MCF 10A (cell line): Measurements from ENCODE around the gene EHD4. TPM values are rescaled to one million over a fixed set of nuclear protein-coding genes. Genes with fewer than 3 reads are reported as not detected.

ENCODE experiments used
- BruUV-seq: library from RNA; stranded (reverse); fragments of 400-500 nt; replicated peaks from 2 replicates; lab custom pipeline; 2021; lab: Mats Ljungman, UMichigan
- CTCF ChIA-PET: fragments of 300-600 bp; sonication (Branson Sonifier 250); formaldehyde crosslinking; extraction: SDS; loops from one replicate; lab custom pipeline; 2021; ENCODE audit warnings: antibody characterized with exemption, inconsistent platforms; lab: Yijun Ruan, JAX
- POLR2A ChIA-PET: fragments of 300-600, 350-650 bp; sonication (Branson Sonifier 250); formaldehyde crosslinking; extraction: SDS; loops from one replicate; lab custom pipeline; 2020; ENCODE audit warnings: antibody characterized with exemption, inconsistent platforms; lab: Yijun Ruan, JAX
- DNase-seq: peaks from one replicate; pipeline ENCODE4 v3.0.0-alpha.2; 2018; ENCODE audit not compliant: unreplicated experiment
- H3K27ac Mint-ChIP-seq: one replicate; pipeline ENCODE4 v1.8.0; 2022; ENCODE audit warnings: mild to moderate bottlenecking, low read depth, mixed read lengths; ENCODE audit not compliant: unreplicated experiment
- H3K27me3 Mint-ChIP-seq: one replicate; pipeline ENCODE4 v1.8.0; 2022; ENCODE audit warnings: mixed read lengths; ENCODE audit not compliant: insufficient read depth, unreplicated experiment
- H3K36me3 Mint-ChIP-seq: one replicate; pipeline ENCODE4 v1.8.0; 2022; ENCODE audit warnings: mild to moderate bottlenecking, moderate library complexity, mixed read lengths; ENCODE audit not compliant: insufficient read depth, unreplicated experiment
- H3K4me1 Mint-ChIP-seq: one replicate; pipeline ENCODE4 v1.8.0; 2022; ENCODE audit warnings: mixed read lengths; ENCODE audit not compliant: insufficient read depth, unreplicated experiment
- H3K4me3 Mint-ChIP-seq: one replicate; pipeline ENCODE4 v1.8.0; 2022; ENCODE audit warnings: mild to moderate bottlenecking, moderate library complexity, mixed read lengths; ENCODE audit not compliant: unreplicated experiment
- H3K9me3 Mint-ChIP-seq: one replicate; pipeline ENCODE4 v1.8.0; 2022; ENCODE audit warnings: mixed read lengths; ENCODE audit not compliant: unreplicated experiment
- intact Hi-C: fragments of 100-400 bp; cut with micrococcal nuclease; formaldehyde crosslinking; loops from 2 replicates; pipeline ENCODE4 v1.14.1; 2022
- total RNA-seq: library from RNA; stranded (reverse); gene quantifications from 2 replicates; pipeline ENCODE4 v1.2.3, GENCODE V29; 2022
- TF ChIP-seq, protein P1 (sequence below): fragments of 200-600 bp; IDR thresholded peaks from one replicate; pipeline ENCODE4 v1.8.0; 2022; ENCODE audit warnings: antibody characterized with exemption, mild to moderate bottlenecking; ENCODE audit not compliant: unreplicated experiment

The EHD4 gene
- total RNA-seq, 1 experiment from 2014 or later = 27.1 TPM

DNA sequence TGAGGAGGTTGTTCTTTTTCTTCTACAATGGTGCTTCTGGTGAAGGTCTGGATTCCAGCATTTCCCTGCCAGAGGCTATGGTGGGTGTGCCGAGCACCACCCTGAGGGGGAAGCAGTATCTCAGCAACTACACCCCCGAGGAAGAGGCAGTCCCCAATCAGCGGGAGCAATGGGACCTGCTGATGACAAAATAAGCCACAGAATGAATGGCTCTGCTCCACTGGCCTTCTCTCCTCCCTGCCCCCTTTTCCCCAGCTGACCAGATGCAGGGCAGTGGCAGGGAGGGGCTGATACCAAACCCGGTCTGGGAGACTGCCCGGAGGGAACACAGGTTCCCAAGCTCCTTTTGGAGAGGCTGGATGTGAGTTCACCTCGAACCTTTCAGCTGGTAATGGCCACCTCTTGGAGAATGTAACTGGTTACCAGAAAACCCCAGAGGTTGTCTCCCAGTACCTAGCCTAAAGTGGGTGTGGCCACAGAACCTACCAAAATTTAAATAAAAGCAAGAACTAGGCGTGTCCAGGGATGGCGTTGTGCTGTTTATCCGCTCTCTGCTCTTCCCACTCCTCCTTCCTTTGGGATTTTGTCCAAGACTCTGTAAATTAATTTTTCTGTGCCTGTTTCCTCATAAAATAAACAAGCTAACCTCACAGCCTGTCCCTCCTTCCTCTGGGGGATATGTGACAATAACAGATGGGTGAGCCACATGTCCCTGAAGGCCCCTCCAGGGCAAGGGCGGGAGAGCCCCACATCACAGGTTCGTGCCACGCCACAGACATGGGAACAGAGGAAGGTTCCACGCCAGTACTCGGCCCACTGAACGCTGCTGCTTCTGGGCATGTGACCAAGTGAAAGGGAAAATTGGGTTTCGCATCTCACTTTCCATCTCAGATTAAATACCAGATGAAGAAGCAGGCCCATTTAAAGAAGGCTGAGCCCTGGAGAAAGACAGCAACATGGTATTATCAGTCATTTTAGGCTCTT lies 43.4 kb downstream of the EHD4 start:
- peaks cover 6% of the 10 kb centered on the region for H3K36me3 Mint-ChIP-seq
- BruUV-seq = no TSS peak
- H3K4me1 Mint-ChIP-seq = peaks cover 30% of the 10 kb centered on the region
- no peak for DNase-seq
- no peaks in the 10 kb centered on the region for H3K27me3 Mint-ChIP-seq
- no peak overlapping the region for H3K27ac Mint-ChIP-seq
- intact Hi-C loops = no loop called here
- ChIA-PET CTCF (interaction anchor here (0.6 to 2.9 kb wide), 2 partner anchors 44 to 187 kb away, joined by 3 to 10 read pairs; partner anchors contain the start of gene EHD4), POLR2A (interaction anchor here (3.2 kb wide), 1 partner anchor 44 kb away, joined by 25 read pairs; the partner anchor contains the start of gene EHD4)
- TF ChIP-seq, protein P1, sequence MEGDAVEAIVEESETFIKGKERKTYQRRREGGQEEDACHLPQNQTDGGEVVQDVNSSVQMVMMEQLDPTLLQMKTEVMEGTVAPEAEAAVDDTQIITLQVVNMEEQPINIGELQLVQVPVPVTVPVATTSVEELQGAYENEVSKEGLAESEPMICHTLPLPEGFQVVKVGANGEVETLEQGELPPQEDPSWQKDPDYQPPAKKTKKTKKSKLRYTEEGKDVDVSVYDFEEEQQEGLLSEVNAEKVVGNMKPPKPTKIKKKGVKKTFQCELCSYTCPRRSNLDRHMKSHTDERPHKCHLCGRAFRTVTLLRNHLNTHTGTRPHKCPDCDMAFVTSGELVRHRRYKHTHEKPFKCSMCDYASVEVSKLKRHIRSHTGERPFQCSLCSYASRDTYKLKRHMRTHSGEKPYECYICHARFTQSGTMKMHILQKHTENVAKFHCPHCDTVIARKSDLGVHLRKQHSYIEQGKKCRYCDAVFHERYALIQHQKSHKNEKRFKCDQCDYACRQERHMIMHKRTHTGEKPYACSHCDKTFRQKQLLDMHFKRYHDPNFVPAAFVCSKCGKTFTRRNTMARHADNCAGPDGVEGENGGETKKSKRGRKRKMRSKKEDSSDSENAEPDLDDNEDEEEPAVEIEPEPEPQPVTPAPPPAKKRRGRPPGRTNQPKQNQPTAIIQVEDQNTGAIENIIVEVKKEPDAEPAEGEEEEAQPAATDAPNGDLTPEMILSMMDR = no peak
- no peaks in the 10 kb centered on the region for H3K9me3 Mint-ChIP-seq
- no peak overlapping the region for H3K4me3 Mint-ChIP-seq

GRCh38 chr15:41928100-41928499 lies 44.3 kb downstream of the EHD4 start:
- intact Hi-C loops = no loop called here
- Mint-ChIP-seq H3K4me1 (peaks cover 22% of the 10 kb centered on the region), H3K27me3 (no peaks in the 10 kb centered on the region), H3K4me3 (no peak overlapping the region), H3K9me3 (no peaks in the 10 kb centered on the region), H3K27ac (no peak overlapping the region), H3K36me3 (peaks cover 6% of the 10 kb centered on the region)
- POLR2A ChIA-PET = no interaction called here
- TF ChIP-seq, protein P1 = no peak
- BruUV-seq = no TSS peak
- CTCF ChIA-PET = interaction anchor here (0.5 kb wide), 1 partner anchor 44 kb away, joined by 3 read pairs; the partner anchor contains the start of gene EHD4
- DNase-seq = no peak

- Mint-ChIP-seq H3K4me1 (peaks cover 19% of the 10 kb centered on the region), H3K4me3 (no peak overlapping the region), H3K27me3 (no peaks in the 10 kb centered on the region), H3K9me3 (no peaks in the 10 kb centered on the region), H3K27ac (no peak overlapping the region), H3K36me3 (peaks cover 6% of the 10 kb centered on the region)
- no peak for DNase-seq
- POLR2A ChIA-PET = no interaction called here
- intact Hi-C loops = no loop called here
- CTCF ChIA-PET = interaction anchor here (0.5 kb wide), 1 partner anchor 45 kb away, joined by 3 read pairs; the partner anchor contains the start of gene EHD4
- TF ChIP-seq, protein P1 = no peak
- no TSS peak for BruUV-seq
These were observed 44.8 kb downstream of the EHD4 start for GRCh38 chr15:41927536-41927935.
